Measurements from ENCODE around the gene LRRC8B.

Gene LRRC8B

DNA sequence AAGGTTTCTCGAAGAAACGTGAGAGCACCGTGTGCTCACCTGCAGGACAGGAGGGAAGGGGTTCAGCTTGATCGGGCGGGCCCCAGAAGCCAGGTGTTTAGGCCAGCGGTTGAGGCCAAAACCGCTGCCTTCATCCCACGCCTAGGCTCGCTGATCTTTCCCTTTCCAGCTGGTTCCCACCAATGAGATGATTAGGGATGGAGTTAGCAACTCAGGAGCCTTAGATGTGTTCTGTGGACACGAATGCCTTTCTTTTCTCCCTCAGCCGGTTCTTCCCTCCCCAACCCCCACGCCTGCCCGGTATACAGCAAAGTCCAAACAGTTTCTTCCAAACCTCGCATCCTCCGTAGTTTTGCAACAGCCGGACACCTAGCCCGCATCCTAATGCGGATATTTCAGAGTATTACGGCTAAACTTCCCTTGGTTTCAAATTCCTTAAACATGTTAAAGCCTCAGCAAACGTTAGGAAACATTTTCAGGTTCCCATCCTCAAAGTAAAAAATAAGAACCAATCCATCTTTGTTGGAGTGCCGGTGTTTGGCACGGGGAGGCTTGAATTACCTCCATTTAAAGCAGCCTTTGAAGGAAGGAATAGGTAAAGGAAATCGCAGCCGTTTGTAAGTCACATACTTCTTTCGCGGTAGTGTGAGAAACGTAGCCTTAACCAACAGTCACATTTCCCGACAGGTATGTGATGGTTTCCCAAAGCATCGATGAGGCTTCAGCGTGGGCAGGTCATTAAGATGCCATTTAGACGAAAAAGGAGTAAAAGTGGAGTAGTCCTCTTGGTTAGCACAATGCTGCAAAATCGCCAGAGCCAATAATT is 109.4 kb downstream of the LRRC8B start:
- TF ChIP-seq, protein P1, sequence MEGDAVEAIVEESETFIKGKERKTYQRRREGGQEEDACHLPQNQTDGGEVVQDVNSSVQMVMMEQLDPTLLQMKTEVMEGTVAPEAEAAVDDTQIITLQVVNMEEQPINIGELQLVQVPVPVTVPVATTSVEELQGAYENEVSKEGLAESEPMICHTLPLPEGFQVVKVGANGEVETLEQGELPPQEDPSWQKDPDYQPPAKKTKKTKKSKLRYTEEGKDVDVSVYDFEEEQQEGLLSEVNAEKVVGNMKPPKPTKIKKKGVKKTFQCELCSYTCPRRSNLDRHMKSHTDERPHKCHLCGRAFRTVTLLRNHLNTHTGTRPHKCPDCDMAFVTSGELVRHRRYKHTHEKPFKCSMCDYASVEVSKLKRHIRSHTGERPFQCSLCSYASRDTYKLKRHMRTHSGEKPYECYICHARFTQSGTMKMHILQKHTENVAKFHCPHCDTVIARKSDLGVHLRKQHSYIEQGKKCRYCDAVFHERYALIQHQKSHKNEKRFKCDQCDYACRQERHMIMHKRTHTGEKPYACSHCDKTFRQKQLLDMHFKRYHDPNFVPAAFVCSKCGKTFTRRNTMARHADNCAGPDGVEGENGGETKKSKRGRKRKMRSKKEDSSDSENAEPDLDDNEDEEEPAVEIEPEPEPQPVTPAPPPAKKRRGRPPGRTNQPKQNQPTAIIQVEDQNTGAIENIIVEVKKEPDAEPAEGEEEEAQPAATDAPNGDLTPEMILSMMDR (IDR thresholded peaks at IDR 0.05; ENCODE audit: borderline replicate concordance, control extremely low read depth, extremely low read depth, insufficient read depth, missing control alignments): no peak
- in situ Hi-C loops (cut with MboI; ENCODE audit: low sequenced_read_pairs, unreplicated experiment): loop anchor here (10.0 kb wide), 1 partner anchor 131 kb away; no protein-coding TSS in a partner anchor
- DNase-seq (ENCODE audit: low spot score): no peak

DNA sequence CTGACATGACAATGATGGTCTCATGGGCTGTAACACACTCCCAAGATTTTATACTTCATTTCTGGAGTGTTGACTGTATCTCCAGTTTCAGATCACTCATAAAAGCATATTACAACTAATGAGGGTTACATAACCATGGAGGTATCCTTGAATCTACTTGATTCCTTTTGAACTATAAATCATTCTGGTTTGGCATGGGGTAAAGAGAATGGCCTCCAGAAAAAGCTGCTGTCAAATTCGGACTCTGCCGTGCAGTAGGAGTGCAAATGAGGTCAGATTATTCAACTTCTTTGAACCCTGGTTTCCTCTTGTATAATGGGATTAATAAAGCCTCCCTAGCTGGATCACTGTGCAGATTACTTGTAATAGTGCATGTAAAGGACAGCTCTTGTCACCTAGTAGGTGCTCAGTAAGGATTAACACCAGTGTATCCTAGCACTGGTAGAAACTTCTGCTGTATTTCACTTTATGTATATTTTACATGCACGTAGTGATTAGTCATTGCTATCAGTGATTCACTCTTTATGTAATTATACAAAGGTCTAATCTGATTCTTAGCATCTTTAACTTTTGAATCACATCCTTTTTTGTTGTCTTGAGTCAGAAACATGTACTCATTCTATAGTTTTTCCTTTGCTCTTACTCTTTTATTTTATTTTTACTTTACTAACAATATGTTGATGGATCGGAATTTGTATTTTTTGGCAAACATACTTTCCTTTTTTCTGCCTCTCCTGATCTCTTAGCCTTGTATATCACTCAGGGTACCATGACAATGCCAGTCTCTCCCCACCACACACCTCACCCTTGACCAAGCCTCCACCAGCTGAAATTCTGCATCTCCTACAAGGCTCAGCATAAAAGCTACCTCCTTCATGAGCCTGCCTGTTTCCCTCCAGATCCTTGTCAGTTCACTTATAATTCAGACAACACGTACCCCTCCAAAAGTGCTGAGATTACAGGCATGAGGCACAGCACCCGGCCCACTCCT is 111.5 kb downstream of the LRRC8B start:
- no peak for DNase-seq (ENCODE audit: low spot score)
- TF ChIP-seq, protein P1 (IDR thresholded peaks at IDR 0.05; ENCODE audit: borderline replicate concordance, control extremely low read depth, extremely low read depth, insufficient read depth, missing control alignments): no peak
- in situ Hi-C loops (cut with MboI; ENCODE audit: low sequenced_read_pairs, unreplicated experiment): loop anchor here (10.0 kb wide), 1 partner anchor 129 kb away; no protein-coding TSS in a partner anchor

DNA sequence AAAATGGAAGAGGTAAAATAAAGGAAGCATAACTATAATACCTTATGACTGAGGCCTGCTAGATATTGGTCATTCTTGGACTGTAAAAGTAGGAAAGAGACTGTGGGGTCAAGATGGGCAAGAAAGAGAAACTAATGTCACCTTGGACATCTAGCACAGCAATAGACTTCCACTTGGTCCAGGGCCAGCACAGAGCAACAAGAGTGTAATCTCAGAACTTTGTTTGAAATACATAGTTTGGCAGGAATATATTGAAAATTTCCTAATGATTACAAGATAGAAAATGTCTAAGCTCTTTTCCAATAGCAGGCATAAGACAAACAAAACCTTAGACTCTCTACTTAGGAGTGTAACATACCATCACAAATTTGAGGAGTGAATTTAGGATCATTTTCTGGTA is 112.9 kb downstream of the LRRC8B start:
- DNase-seq (ENCODE audit: low spot score): no peak
- in situ Hi-C loops (cut with MboI; ENCODE audit: low sequenced_read_pairs, unreplicated experiment): loop anchor here (10.0 kb wide), 1 partner anchor 127 kb away; no protein-coding TSS in a partner anchor
- TF ChIP-seq, protein P1 (IDR thresholded peaks at IDR 0.05; ENCODE audit: borderline replicate concordance, control extremely low read depth, extremely low read depth, insufficient read depth, missing control alignments): no peak

DNA sequence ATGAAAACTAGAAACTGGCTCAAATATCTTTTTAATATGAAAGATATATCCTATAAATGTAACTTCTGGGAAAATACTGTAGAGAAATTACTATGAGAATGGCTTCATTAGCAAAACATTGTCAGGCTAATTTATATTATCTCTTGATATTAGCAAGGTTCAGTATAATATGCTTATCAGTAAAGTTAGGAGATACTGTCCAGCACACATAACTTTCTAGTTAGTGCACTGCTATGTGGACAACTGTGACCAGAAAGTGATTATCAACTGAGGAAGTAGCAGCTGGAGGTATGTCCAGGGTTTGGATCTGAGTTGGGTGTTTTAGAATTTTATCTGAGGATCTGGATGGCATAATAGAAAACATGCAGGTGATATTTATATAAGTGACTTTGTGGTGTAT is 115.8 kb downstream of the LRRC8B start:
- TF ChIP-seq, protein P1 (IDR thresholded peaks at IDR 0.05; ENCODE audit: borderline replicate concordance, control extremely low read depth, extremely low read depth, insufficient read depth, missing control alignments): no peak
- in situ Hi-C loops (cut with MboI; ENCODE audit: low sequenced_read_pairs, unreplicated experiment): no loop called here
- DNase-seq (ENCODE audit: low spot score): no peak

DNA sequence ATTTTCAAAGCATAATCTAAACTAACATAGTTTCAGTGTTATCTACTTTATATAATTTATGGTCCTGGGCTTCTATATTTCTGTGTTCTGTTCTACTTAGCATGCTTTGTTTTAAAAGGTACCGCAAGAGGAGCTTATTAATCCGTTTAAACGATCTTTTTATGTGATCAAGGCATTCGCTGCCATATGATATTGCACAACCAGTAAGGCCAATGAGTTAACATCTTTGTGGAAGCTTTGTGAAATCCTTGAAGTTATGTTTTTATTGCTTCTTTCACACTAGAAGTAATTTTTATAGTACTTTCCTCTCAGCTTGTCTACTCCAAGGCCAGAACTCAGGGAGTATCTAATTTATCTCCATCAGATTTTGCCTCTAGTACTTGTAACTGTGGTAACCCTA is 117.2 kb downstream of the LRRC8B start:
- in situ Hi-C loops (cut with MboI; ENCODE audit: low sequenced_read_pairs, unreplicated experiment): no loop called here
- DNase-seq (ENCODE audit: low spot score): no peak
- TF ChIP-seq, protein P1 (IDR thresholded peaks at IDR 0.05; ENCODE audit: borderline replicate concordance, control extremely low read depth, extremely low read depth, insufficient read depth, missing control alignments): no peak

DNA sequence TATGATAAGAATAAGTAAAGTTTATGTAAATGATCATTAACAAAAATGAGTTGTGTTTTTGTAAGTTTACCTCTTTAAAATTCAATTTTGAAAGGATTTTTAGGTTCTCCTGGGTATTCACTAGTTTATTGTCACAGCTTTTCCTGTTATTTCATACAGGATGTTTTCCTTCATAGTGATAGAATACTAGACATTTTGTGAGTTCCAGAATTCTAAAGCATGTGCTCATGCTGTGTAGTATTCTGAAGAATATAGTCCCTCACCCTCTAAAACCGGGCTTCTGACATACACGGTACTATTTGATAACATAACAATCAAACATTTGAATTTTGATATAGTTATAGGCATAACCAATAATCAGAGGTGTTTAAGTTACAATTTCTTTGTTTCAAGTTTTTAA is 118.9 kb downstream of the LRRC8B start:
- DNase-seq (ENCODE audit: low spot score): no peak
- in situ Hi-C loops (cut with MboI; ENCODE audit: low sequenced_read_pairs, unreplicated experiment): no loop called here
- TF ChIP-seq, protein P1 (IDR thresholded peaks at IDR 0.05; ENCODE audit: borderline replicate concordance, control extremely low read depth, extremely low read depth, insufficient read depth, missing control alignments): no peak
